ENCODE measurements around the gene EIPR1. TPM values are rescaled to one million over a fixed set of nuclear protein-coding genes. Genes with fewer than 3 reads are reported as not detected.

Gene EIPR1
- polyA plus RNA-seq, 1 donor (not counting 4 experiments of a cell fraction or from before 2014, with no cell fraction given) = 44.3 TPM

DNA sequence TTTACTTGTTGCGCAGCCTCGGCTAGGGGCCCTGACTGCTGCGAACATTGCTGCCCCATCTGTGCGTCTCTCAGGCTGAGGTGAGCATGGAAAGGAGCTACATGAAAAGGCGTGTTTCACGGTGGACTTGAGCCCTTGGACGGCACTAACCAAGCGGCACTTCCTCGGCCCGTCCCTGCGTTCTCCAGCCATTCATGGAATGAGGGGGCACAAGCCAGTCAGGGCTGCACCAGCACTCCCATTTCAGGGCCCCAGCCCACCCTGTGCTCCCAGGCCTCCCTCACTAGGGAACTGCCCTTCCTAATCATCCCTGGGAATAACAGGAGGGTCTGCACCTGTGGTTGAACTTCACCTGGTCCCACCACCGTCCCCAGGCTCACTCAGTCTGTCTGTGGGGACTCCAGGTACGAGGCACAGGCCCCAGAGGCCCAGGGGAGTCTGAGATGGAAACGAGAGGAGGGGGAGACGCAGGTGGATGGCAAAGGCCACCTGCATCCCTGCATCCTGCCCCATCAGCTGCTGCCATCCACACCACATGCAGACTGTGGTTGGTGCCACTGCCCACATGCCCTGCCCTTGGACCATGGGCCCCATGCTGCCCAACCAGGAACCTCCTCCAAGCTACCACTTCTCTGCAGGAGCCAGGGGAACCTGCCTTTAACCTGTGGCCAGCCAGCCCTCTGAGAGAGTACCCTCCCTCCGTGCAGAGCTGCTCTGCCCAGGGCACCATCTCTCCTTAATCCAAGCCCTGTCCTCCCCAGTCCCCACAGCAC, 99.7 kb downstream of the EIPR1 start:
- DNase-seq (ENCODE audit: low read depth, low spot score) (no peak), FAIRE-seq (no peak)
- H3K36me3 ChIP-seq (ENCODE audit: control insufficient read depth in 2 of 2, extremely low read depth in 1 of 2, insufficient read depth in 2 of 2, low read length in 2 of 2) = no peaks in the 10 kb centered on the region
- no peaks in the 10 kb centered on the region for H3K27me3 ChIP-seq (ENCODE audit: control insufficient read depth, extremely low read depth, insufficient read depth, low read length)
- no peaks in the 10 kb centered on the region for H3K9me3 ChIP-seq (ENCODE audit: control insufficient read depth, low read depth, low read length)
- H4K20me1 ChIP-seq (ENCODE audit: control insufficient read depth, extremely low read depth, insufficient read depth, low read length) = no peaks in the 10 kb centered on the region
- no peaks in the 10 kb centered on the region for H3K4me1 ChIP-seq (ENCODE audit: control insufficient read depth, extremely low read depth, insufficient read depth, low read length)
- no peak for TF ChIP-seq EZH2 (IDR thresholded peaks at IDR 0.05; ENCODE audit: low read length)
- TF ChIP-seq, protein P1, sequence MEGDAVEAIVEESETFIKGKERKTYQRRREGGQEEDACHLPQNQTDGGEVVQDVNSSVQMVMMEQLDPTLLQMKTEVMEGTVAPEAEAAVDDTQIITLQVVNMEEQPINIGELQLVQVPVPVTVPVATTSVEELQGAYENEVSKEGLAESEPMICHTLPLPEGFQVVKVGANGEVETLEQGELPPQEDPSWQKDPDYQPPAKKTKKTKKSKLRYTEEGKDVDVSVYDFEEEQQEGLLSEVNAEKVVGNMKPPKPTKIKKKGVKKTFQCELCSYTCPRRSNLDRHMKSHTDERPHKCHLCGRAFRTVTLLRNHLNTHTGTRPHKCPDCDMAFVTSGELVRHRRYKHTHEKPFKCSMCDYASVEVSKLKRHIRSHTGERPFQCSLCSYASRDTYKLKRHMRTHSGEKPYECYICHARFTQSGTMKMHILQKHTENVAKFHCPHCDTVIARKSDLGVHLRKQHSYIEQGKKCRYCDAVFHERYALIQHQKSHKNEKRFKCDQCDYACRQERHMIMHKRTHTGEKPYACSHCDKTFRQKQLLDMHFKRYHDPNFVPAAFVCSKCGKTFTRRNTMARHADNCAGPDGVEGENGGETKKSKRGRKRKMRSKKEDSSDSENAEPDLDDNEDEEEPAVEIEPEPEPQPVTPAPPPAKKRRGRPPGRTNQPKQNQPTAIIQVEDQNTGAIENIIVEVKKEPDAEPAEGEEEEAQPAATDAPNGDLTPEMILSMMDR (optimal IDR thresholded peaks at IDR 0.05 in 1 of 3, IDR thresholded peaks at IDR 0.05 in 1 of 3, conservative IDR thresholded peaks at IDR 0.05 in 1 of 3; ENCODE audit: extremely low read depth in 1 of 3, insufficient read depth in 2 of 3, low read length in 3 of 3) = no peak
- no peak overlapping the region for H3K4me3 ChIP-seq (ENCODE audit: control insufficient read depth in 2 of 3, extremely low read depth in 1 of 3, insufficient read depth in 2 of 3, low read depth in 1 of 3, low read length in 3 of 3)
- no peaks in the 10 kb centered on the region for H3K79me2 ChIP-seq (ENCODE audit: control insufficient read depth, insufficient read depth, low read length)
- H3K9ac ChIP-seq (ENCODE audit: control insufficient read depth, extremely low read depth, insufficient read depth, low read length) = no peak overlapping the region
- dilution Hi-C loops (cut with MboI; ENCODE audit: extremely low pct_ligation_motif_present, low sequenced_read_pairs) = no loop called here
- H2AFZ ChIP-seq (ENCODE audit: control insufficient read depth, low read length) = no peak overlapping the region
- no peak overlapping the region for H3K4me2 ChIP-seq (ENCODE audit: control insufficient read depth, extremely low read depth, insufficient read depth, low read depth, low read length)
- H3K9me1 ChIP-seq (ENCODE audit: control insufficient read depth, extremely low read depth, insufficient read depth, low read length) = no peaks in the 10 kb centered on the region
- H3K27ac ChIP-seq (ENCODE audit: control insufficient read depth, insufficient read depth, low read length) = no peak overlapping the region

DNA sequence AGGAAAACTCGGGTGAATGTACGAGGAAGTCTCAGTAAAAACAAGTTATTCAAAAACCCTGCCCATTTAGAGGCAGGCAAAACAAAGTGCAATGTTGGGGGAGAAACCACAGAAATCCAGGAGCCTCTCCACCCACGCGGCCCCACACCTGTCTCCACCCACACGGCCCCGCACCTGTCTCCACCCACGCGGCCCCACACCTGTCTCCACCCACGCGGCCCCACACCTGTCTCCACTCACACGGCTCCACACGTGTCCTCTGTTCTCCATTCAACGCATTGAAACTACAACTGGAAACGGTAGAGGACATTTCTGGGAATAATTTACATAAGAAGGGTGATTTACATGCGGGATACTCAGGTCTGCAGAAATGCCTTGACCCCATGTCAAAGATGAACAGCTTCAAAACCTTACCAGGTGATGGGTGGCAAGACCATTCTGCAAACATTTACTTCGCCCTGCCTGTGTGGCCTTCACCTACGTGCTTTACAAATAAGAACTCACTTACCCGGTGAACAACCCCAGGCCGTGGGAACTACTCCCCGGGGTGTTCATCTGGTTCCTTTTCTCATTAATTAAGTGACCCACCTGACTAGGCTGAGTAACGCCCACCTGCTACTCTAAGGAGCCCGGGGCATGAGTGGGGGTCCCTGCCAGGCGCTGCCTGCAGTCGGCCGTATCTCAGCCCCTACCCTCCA, 100.4 kb downstream of the EIPR1 start:
- H3K9me1 ChIP-seq (ENCODE audit: control insufficient read depth, extremely low read depth, insufficient read depth, low read length) = no peaks in the 10 kb centered on the region
- H3K4me1 ChIP-seq (ENCODE audit: control insufficient read depth, extremely low read depth, insufficient read depth, low read length) = no peaks in the 10 kb centered on the region
- no peak overlapping the region for H3K9ac ChIP-seq (ENCODE audit: control insufficient read depth, extremely low read depth, insufficient read depth, low read length)
- no peaks in the 10 kb centered on the region for H4K20me1 ChIP-seq (ENCODE audit: control insufficient read depth, extremely low read depth, insufficient read depth, low read length)
- dilution Hi-C loops (cut with MboI; ENCODE audit: extremely low pct_ligation_motif_present, low sequenced_read_pairs) = no loop called here
- no peaks in the 10 kb centered on the region for H3K9me3 ChIP-seq (ENCODE audit: control insufficient read depth, low read depth, low read length)
- H2AFZ ChIP-seq (ENCODE audit: control insufficient read depth, low read length) = no peak overlapping the region
- no peak overlapping the region for H3K27ac ChIP-seq (ENCODE audit: control insufficient read depth, insufficient read depth, low read length)
- H3K36me3 ChIP-seq (ENCODE audit: control insufficient read depth in 2 of 2, extremely low read depth in 1 of 2, insufficient read depth in 2 of 2, low read length in 2 of 2) = no peaks in the 10 kb centered on the region
- no peak for DNase-seq (ENCODE audit: low read depth, low spot score)
- no peak for FAIRE-seq
- TF ChIP-seq, protein P1 (optimal IDR thresholded peaks at IDR 0.05 in 1 of 3, IDR thresholded peaks at IDR 0.05 in 1 of 3, conservative IDR thresholded peaks at IDR 0.05 in 1 of 3; ENCODE audit: extremely low read depth in 1 of 3, insufficient read depth in 2 of 3, low read length in 3 of 3) = no peak
- TF ChIP-seq EZH2 (IDR thresholded peaks at IDR 0.05; ENCODE audit: low read length) = no peak
- no peak overlapping the region for H3K4me3 ChIP-seq (ENCODE audit: control insufficient read depth in 2 of 3, extremely low read depth in 1 of 3, insufficient read depth in 2 of 3, low read depth in 1 of 3, low read length in 3 of 3)
- H3K4me2 ChIP-seq (ENCODE audit: control insufficient read depth, extremely low read depth, insufficient read depth, low read depth, low read length) = no peak overlapping the region
- H3K27me3 ChIP-seq (ENCODE audit: control insufficient read depth, extremely low read depth, insufficient read depth, low read length) = no peaks in the 10 kb centered on the region
- no peaks in the 10 kb centered on the region for H3K79me2 ChIP-seq (ENCODE audit: control insufficient read depth, insufficient read depth, low read length)
